HK-2 (cell line): ENCODE measurements around the gene SULT1A2.
"Not testable (repeated sequence)": the region's sequence is repeated elsewhere in the genome, so short reads cannot be mapped to it uniquely, and the experiment has no call there.

Source experiments
- DNase-seq: peaks from one replicate; pipeline ENCODE4 v3.0.0-alpha.2; 2018; ENCODE audit not compliant: unreplicated experiment

The SULT1A2 gene

GRCh38 chr16:28591355-28591754 lies 5.5 kb downstream of the SULT1A2 start:
- DNase-seq: no peak

- DNase-seq: no peak
Observed at GRCh38 chr16:28590384-28591340, 6.2 kb downstream of the SULT1A2 start.

GRCh38 chr16:28589930-28590329 lies 6.9 kb downstream of the SULT1A2 start:
- DNase-seq: no peak

GRCh38 chr16:28589069-28589468 lies 7.8 kb downstream of the SULT1A2 start:
- DNase-seq: no peak

GRCh38 chr16:28587386-28587785 lies 9.5 kb downstream of the SULT1A2 start:
- no peak for DNase-seq

- DNase-seq: no peak
Observed at GRCh38 chr16:28586466-28586865, 10.4 kb downstream of the SULT1A2 start.

- no peak for DNase-seq
Observed at GRCh38 chr16:28585674-28586073, 11.2 kb downstream of the SULT1A2 start.

GRCh38 chr16:28580726-28581315 lies 16.0 kb downstream of the SULT1A2 start:
- DNase-seq: no peak

GRCh38 chr16:28575446-28576109 lies 21.3 kb downstream of the SULT1A2 start:
- no peak for DNase-seq

- no peak for DNase-seq
Observed at GRCh38 chr16:28574925-28575324, 21.9 kb downstream of the SULT1A2 start.

GRCh38 chr16:28573738-28574718 lies 22.8 kb downstream of the SULT1A2 start:
- no peak for DNase-seq

GRCh38 chr16:28572696-28573510 lies 23.9 kb downstream of the SULT1A2 start:
- no peak for DNase-seq

GRCh38 chr16:28569968-28570752 lies 26.7 kb downstream of the SULT1A2 start:
- DNase-seq: no peak

GRCh38 chr16:28569021-28569420 lies 27.8 kb downstream of the SULT1A2 start:
- DNase-seq: no peak

GRCh38 chr16:28567292-28567691 lies 29.6 kb downstream of the SULT1A2 start:
- no peak for DNase-seq

GRCh38 chr16:28566233-28566925 lies 30.5 kb downstream of the SULT1A2 start:
- DNase-seq: not testable (repeated sequence)

- no peak for DNase-seq
Observed at GRCh38 chr16:28563218-28563617, 33.6 kb downstream of the SULT1A2 start.

- no peak for DNase-seq
Observed at GRCh38 chr16:28562199-28562598, 34.7 kb downstream of the SULT1A2 start.

GRCh38 chr16:28561557-28562187 lies 35.2 kb downstream of the SULT1A2 start:
- no peak for DNase-seq
